ENCODE data around the gene PTPRN.

DNA sequence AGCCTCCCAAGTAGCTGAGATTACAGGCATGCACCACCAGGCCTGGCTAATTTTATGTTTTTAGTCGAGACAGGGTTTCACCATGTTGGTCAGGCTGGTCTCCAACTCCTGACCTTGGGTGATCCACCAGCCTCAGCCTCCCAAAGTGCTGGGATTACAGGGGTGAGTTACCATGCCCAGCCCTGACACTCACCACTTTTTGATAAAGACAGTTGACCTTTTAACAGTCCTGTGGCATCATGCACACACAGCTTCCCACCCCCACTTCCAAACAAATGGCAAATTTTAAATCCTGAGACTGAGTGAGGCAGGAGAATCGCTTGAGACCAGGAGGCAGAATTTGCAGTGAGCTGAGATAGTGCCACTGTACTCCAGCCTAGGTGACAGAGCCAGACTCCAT is 36.2 kb downstream of the PTPRN start:
- TF ChIP-seq NR3C1 (IDR thresholded peaks at IDR 0.05) = no peak
- TF ChIP-seq ZSCAN20 (CRISPR knock-in tag; IDR thresholded peaks at IDR 0.05) = no peak
- TF ChIP-seq, protein P1, sequence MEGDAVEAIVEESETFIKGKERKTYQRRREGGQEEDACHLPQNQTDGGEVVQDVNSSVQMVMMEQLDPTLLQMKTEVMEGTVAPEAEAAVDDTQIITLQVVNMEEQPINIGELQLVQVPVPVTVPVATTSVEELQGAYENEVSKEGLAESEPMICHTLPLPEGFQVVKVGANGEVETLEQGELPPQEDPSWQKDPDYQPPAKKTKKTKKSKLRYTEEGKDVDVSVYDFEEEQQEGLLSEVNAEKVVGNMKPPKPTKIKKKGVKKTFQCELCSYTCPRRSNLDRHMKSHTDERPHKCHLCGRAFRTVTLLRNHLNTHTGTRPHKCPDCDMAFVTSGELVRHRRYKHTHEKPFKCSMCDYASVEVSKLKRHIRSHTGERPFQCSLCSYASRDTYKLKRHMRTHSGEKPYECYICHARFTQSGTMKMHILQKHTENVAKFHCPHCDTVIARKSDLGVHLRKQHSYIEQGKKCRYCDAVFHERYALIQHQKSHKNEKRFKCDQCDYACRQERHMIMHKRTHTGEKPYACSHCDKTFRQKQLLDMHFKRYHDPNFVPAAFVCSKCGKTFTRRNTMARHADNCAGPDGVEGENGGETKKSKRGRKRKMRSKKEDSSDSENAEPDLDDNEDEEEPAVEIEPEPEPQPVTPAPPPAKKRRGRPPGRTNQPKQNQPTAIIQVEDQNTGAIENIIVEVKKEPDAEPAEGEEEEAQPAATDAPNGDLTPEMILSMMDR (IDR thresholded peaks at IDR 0.05) = no peak
- peak; percentile 52 for TF ChIP-seq JUNB (IDR thresholded peaks at IDR 0.05)
- TF ChIP-seq, protein P2, sequence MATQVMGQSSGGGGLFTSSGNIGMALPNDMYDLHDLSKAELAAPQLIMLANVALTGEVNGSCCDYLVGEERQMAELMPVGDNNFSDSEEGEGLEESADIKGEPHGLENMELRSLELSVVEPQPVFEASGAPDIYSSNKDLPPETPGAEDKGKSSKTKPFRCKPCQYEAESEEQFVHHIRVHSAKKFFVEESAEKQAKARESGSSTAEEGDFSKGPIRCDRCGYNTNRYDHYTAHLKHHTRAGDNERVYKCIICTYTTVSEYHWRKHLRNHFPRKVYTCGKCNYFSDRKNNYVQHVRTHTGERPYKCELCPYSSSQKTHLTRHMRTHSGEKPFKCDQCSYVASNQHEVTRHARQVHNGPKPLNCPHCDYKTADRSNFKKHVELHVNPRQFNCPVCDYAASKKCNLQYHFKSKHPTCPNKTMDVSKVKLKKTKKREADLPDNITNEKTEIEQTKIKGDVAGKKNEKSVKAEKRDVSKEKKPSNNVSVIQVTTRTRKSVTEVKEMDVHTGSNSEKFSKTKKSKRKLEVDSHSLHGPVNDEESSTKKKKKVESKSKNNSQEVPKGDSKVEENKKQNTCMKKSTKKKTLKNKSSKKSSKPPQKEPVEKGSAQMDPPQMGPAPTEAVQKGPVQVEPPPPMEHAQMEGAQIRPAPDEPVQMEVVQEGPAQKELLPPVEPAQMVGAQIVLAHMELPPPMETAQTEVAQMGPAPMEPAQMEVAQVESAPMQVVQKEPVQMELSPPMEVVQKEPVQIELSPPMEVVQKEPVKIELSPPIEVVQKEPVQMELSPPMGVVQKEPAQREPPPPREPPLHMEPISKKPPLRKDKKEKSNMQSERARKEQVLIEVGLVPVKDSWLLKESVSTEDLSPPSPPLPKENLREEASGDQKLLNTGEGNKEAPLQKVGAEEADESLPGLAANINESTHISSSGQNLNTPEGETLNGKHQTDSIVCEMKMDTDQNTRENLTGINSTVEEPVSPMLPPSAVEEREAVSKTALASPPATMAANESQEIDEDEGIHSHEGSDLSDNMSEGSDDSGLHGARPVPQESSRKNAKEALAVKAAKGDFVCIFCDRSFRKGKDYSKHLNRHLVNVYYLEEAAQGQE (IDR thresholded peaks at IDR 0.05) = no peak
- no peak for TF ChIP-seq PHF8 (IDR thresholded peaks at IDR 0.05; ENCODE audit: borderline replicate concordance, low read depth)
- TF ChIP-seq, protein P3, sequence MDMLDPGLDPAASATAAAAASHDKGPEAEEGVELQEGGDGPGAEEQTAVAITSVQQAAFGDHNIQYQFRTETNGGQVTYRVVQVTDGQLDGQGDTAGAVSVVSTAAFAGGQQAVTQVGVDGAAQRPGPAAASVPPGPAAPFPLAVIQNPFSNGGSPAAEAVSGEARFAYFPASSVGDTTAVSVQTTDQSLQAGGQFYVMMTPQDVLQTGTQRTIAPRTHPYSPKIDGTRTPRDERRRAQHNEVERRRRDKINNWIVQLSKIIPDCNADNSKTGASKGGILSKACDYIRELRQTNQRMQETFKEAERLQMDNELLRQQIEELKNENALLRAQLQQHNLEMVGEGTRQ (IDR thresholded peaks at IDR 0.05) = no peak
- TF ChIP-seq EP300 (IDR thresholded peaks at IDR 0.05) = peak; percentile 25 to 59; a peak in 2 of 5 replicates
- no peak for TF ChIP-seq POLR2A (IDR thresholded peaks at IDR 0.05; ENCODE audit: low read length)
- no peak for TF ChIP-seq MAFK (IDR thresholded peaks at IDR 0.05; ENCODE audit: partially characterized antibody)
- no peak for TF ChIP-seq HEYL (CRISPR knock-in tag; IDR thresholded peaks at IDR 0.05)
